Motor neuron (in vitro differentiated cells): ENCODE results near the gene RGS7. TPM values are rescaled to one million over a fixed set of nuclear protein-coding genes. Genes with fewer than 3 reads are reported as not detected.

Experiments used
- ATAC-seq, 8 experiments: fragments of 200-7000 bp; cut with Tn5 transposase; replicated peaks in 6 of 8; 2 replicates each; pipeline ENCODE4 v1.8.0; 2021; ENCODE audit warnings: mild to moderate bottlenecking in 8 of 8, moderate library complexity in 8 of 8
- H3K27ac ChIP-seq, 2 donors: fragments of 250-450 bp; sonication (Bioruptor Pico); 2 replicates each; pipeline ENCODE4 v1.9.0; 2021; ENCODE audit warnings: antibody characterized with exemption in 2 of 2, mild to moderate bottlenecking in 2 of 2, moderate library complexity in 1 of 2
- H3K4me1 ChIP-seq, 2 donors: fragments of 250-450 bp; sonication (Bioruptor Pico); replicated peaks in 1 of 2; 2 replicates each; pipeline ENCODE4 v1.6.1; 2021; ENCODE audit warnings: antibody characterized with exemption in 2 of 2, mild to moderate bottlenecking in 2 of 2, moderate library complexity in 1 of 2
- H3K4me3 ChIP-seq, 5 donors: fragments of 250-450 bp; sonication (Bioruptor Pico); 2 replicates each; pipeline ENCODE4 v1.9.0; 2021; ENCODE audit warnings: antibody characterized with exemption in 5 of 5, mild to moderate bottlenecking in 5 of 5, moderate library complexity in 4 of 5
- WGBS, 10 experiments: fragments of 450-650 bp; shearing (Covaris generic); methylation state at CpG; one replicate each; pipeline ENCODE4 v1.0.0; 2022; 5-methylcytosine and 5-hydroxymethylcytosine counted together
- in situ Hi-C, 9 experiments: fragments of 400-800 bp; cut with MboI; loops; one replicate each; pipeline ENCODE4 v1.15.0; 2021; ENCODE audit warnings: low sequenced_read_pairs in 9 of 9, low pct_unique_long_range_greater_than_20kb in 2 of 9; ENCODE audit not compliant: unreplicated experiment in 9 of 9
- total RNA-seq, 8 experiments: library from RNA; unstranded; fragments of 300-600 nt; gene quantifications; 2 replicates each; pipeline versions ENCODE4 v1.2.3 to v1.2.4, GENCODE V29; 2022

The RGS7 gene
- total RNA-seq, 8 experiments from 2014 or later: 0.42 to 25.4 (median 14.8) TPM; not detected in 2

GRCh38 chr1:241215203-241215602 lies 141.8 kb downstream of the RGS7 start:
- Histone ChIP-seq H3K27ac (no peak overlapping the region), H3K4me3 (no peak overlapping the region), H3K4me1 (peaks cover 0 to 7% of the 10 kb centered on the region in 2 donors)
- in situ Hi-C loops: no loop called here
- WGBS, 10 experiments: 0 to 89% (median 80%) methylated on average over 2 to 4 of the region's 4 CpGs; no CpG with 5 or more reads in 1 of the 10 experiments
- no peak for ATAC-seq

DNA sequence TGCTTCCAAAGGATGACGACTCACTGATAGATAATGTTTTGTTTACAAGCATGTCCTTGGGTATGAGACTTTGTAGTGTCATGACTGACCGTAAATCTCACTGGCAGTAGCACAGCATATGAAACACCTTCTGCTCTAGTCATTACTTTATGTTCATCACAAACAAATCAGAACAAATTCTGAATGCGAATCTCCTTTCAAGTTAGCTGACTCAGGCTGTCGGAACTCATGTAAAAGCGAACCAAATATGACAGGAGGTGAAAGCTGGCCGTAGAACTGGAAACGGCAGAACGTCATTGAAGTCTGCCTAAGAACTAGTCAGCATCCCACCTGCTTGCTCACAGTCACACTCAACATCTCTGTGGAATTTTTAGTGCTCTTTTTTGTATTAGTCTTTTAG lies 143.9 kb downstream of the RGS7 start:
- Histone ChIP-seq H3K4me3 (no peak overlapping the region), H3K4me1 (peaks cover 0 to 7% of the 10 kb centered on the region in 2 donors), H3K27ac (no peak overlapping the region)
- ATAC-seq: peak in 5 of 8 experiments; percentile 26 to 89 (median 82)
- WGBS, 10 experiments: 18 to 100% (median 89%) methylated on average over 1 to 8 of the region's 8 CpGs; no CpG with 5 or more reads in 1 of the 10 experiments
- in situ Hi-C loops: no loop called here

- Histone ChIP-seq H3K4me3 (no peak overlapping the region), H3K4me1 (peaks cover 0 to 7% of the 10 kb centered on the region in 2 donors), H3K27ac (no peak overlapping the region)
- peak in 3 of 8 experiments; percentile 41 to 53 (median 50) for ATAC-seq
- in situ Hi-C loops: no loop called here
- WGBS, 10 experiments: 12 to 100% (median 63%) methylated on average over 2 to 6 of the region's 6 CpGs; no CpG with 5 or more reads in 1 of the 10 experiments
Measured at GRCh38 chr1:241212628-241213027, 144.4 kb downstream of the RGS7 start.

- Histone ChIP-seq H3K4me3 (no peak overlapping the region), H3K4me1 (peaks cover 0 to 7% of the 10 kb centered on the region in 2 donors), H3K27ac (no peak overlapping the region)
- 60 to 98% (median 92%) methylated on average over 2 to 7 of the region's 7 CpGs for WGBS, 10 experiments
- in situ Hi-C loops: no loop called here
- no peak for ATAC-seq
Measured at GRCh38 chr1:241208910-241209379, 148.1 kb downstream of the RGS7 start.

DNA sequence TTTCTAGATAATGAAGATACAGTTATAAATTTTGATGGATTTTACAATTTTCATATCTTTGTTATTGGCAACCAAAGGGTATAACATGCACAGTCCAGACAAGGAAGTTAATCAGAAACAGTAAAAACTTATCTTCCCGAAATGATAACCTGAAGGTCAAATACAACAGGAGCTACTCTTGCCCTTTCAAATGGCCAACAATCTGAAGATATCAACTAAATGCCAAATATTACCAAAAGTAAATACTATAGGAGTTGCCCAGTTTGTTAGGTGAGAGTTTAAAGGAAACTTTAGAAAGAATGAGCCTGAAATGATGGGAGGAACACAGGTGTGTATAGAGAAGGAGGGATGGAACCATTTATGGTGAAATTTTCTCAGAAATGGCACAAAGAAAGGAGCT lies 153.2 kb downstream of the RGS7 start:
- in situ Hi-C loops: no loop called here
- H3K27ac ChIP-seq: no peak overlapping the region
- peaks cover 12 to 25% of the 10 kb centered on the region in 2 donors for H3K4me1 ChIP-seq
- WGBS, 10 experiments: 0 to 100% (median 95%) methylated on average over 1 of the region's 1 CpG; no CpG with 5 or more reads in 4 of the 10 experiments
- ATAC-seq: no peak
- no peak overlapping the region for H3K4me3 ChIP-seq

- peaks cover 12 to 25% of the 10 kb centered on the region in 2 donors for H3K4me1 ChIP-seq
- in situ Hi-C loops: no loop called here
- WGBS, 10 experiments: 0 to 40% (median 9%) methylated on average over 1 to 4 of the region's 4 CpGs
- H3K27ac ChIP-seq: peak overlapping the region; percentile 66 to 86
- peak in 4 of 8 experiments; percentile 67 to 97 (median 96) for ATAC-seq
- H3K4me3 ChIP-seq: no peak overlapping the region
Measured at GRCh38 chr1:241202401-241202800, 154.6 kb downstream of the RGS7 start.

DNA sequence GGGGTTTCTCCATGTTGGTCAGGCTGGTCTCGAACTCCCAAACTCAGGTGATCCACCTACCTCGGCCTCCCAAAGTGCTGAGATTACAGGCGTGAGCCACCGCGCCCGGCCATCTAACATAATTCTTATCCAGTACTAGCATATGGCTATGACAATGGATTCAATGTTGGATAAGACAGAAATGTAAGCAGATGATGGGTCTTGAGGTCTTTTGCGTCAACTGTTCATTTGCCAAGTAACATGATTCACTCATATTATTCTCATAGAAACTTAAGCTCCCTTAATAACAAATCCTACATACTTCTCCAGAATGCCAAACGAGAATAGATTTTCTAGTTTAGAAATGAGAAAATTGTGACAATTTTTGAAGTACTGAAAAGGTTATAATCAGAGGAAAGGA lies 170.3 kb downstream of the RGS7 start:
- no peak for ATAC-seq
- 0 to 95% (median 85%) methylated on average over 1 to 8 of the region's 8 CpGs; no CpG with 5 or more reads in 2 of the 10 experiments for WGBS, 10 experiments

DNA sequence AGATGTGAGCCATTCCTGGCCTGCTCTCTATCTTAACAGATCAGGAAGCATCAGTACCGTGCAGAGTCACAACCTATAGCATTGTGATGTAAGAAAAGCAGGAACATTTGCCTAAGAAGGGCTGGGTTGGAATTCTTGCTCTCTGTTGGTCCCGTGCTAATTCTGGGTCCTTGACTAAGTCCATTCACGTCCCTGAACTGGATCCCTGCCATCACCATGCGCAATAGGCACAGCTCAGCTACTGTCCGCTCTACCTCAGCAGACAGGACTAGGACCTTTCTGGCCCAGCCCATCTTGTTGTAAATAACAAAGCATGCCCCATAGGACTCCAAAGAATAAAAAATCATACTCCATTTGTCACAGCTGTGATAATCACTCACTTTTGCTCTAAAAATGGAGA lies 175.0 kb downstream of the RGS7 start:
- Histone ChIP-seq H3K4me1 (no peaks in the 10 kb centered on the region), H3K4me3 (no peak overlapping the region), H3K27ac (no peak overlapping the region)
- 0 to 100% (median 84%) methylated on average over 1 to 5 of the region's 5 CpGs; no CpG with 5 or more reads in 2 of the 10 experiments for WGBS, 10 experiments
- in situ Hi-C loops: no loop called here
- ATAC-seq: no peak

More for the DNA sequence above, 170.3 kb downstream of the RGS7 start:
- H3K4me3 ChIP-seq: no peak overlapping the region
- no peak overlapping the region for H3K27ac ChIP-seq
- in situ Hi-C loops: no loop called here
- H3K4me1 ChIP-seq: no peaks in the 10 kb centered on the region

DNA sequence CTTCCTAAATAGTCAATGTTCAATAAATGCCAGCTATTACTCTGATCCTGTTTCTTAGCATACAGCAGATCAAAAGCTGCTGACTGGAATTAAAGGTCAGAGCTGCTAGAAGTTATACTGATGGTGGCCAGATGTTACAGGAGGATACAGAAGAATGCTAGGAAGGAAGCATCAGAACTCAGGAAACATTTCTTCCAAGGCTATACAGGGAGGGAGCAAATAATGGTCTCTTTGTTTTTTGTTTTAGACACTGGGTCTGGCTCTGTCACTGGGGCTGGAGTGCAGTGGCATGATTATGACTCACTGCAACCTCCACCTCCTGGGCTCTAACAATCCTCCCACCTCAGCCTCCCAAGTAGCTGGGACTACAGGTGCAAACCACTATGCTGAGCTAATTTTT lies 175.5 kb downstream of the RGS7 start:
- Histone ChIP-seq H3K27ac (no peak overlapping the region), H3K4me3 (no peak overlapping the region), H3K4me1 (no peaks in the 10 kb centered on the region)
- ATAC-seq: no peak
- in situ Hi-C loops: no loop called here

DNA sequence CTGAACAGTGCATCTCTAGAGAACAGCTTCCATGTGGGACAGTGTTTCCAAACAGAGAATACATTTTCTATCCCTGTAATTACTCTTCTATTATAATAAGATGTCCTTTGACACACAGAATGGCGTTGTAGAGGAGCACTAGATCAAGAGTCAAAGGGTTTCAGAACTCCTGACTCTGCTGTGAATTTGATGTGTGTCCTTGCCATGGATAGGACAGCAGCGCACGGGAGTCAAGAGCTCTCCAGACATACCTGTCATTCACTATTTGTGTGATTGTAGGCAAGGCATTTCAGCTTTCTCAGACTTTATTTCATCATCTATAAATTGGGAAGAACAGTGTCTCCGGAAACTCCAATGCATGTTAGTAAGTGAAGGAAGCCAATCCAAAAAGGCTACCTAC lies 176.4 kb downstream of the RGS7 start:
- WGBS, 10 experiments: 0 to 100% (median 70%) methylated on average over 1 to 4 of the region's 4 CpGs; no CpG with 5 or more reads in 2 of the 10 experiments
- H3K4me1 ChIP-seq: no peaks in the 10 kb centered on the region
- no peak overlapping the region for H3K4me3 ChIP-seq
- in situ Hi-C loops: no loop called here
- no peak for ATAC-seq
- no peak overlapping the region for H3K27ac ChIP-seq

DNA sequence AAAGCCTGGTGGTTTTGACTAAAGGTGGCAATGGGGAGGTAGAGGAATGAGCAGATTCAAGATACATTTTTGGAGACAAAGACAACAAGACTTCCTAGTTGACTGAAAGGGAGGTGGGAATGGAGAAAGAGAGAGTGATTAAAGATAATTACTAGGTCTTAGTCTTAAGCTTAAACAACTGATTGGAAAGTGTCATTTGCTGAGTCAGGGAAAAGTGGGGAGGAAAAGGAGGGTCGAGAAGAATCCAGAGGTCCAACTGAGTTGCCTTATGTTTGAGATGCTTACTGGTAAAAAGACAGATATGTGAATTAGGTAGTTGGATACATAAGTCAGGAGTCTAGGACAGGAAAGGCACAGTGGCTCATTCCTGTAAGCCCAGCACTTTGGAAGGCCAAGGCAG lies 179.3 kb downstream of the RGS7 start:
- Histone ChIP-seq H3K4me1 (no peaks in the 10 kb centered on the region), H3K27ac (no peak overlapping the region), H3K4me3 (no peak overlapping the region)
- WGBS, 10 experiments: 0 to 88% (median 64%) methylated on average over 1 of the region's 1 CpG; no CpG with 5 or more reads in 1 of the 10 experiments
- in situ Hi-C loops: no loop called here
- ATAC-seq: no peak

DNA sequence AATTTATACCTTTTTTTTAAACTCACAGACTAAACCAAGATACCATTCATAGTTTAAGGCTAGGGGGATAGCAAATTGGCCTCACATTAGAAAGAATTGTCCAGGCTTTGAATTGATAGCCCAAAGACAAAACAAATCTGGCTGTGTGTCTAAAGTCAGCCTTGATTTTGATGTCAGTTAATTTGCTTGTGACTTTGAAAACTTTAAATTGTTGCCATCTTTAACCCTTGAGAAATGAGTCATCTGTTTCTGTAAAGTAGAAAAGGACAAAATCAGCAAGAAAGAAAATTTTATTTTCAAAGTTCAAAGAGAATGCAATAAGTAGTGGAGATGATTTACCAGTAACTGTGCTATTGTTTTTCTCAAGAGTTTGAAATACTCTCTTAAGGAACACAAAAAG lies 184.5 kb downstream of the RGS7 start:
- in situ Hi-C loops: no loop called here
- H3K4me3 ChIP-seq: no peak overlapping the region
- peaks cover 7 to 10% of the 10 kb centered on the region in 2 donors for H3K4me1 ChIP-seq
- ATAC-seq: no peak
- H3K27ac ChIP-seq: no peak overlapping the region

DNA sequence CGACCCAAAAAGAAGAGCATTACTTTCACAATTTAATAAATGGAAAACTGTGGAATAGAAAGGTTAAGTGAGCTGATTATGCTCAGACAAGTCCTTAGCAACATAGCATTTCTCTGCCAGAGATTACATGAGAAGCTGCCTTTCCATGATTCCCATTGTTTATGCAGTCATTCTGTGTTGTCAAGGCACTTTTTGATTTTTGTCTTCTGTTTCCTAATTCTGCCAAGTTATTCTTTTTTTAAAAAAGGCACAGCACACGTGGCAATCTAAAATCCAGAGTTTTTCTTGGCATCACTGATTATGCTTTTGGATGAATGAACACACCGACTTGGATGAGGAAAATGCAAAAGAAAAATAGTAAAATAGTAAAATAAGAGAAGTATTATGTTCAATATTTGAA lies 185.0 kb downstream of the RGS7 start:
- ATAC-seq: no peak
- Histone ChIP-seq H3K4me3 (no peak overlapping the region), H3K4me1 (peaks cover 8 to 10% of the 10 kb centered on the region in 2 donors), H3K27ac (no peak overlapping the region)
- 0 to 67% (median 48%) methylated on average over 2 to 3 of the region's 3 CpGs for WGBS, 10 experiments
- in situ Hi-C loops: no loop called here

- in situ Hi-C loops: no loop called here
- no peak for ATAC-seq
- 19 to 100% (median 80%) methylated on average over 1 to 14 of the region's 14 CpGs; no CpG with 5 or more reads in 1 of the 10 experiments for WGBS, 10 experiments
- Histone ChIP-seq H3K4me3 (no peak overlapping the region), H3K4me1 (peaks cover 14 to 21% of the 10 kb centered on the region in 2 donors), H3K27ac (no peak overlapping the region)
Measured at GRCh38 chr1:241167121-241167630, 189.8 kb downstream of the RGS7 start.
